Rectal smooth muscle tissue (tissue), 1 donor: ENCODE measurements around the gene CNST.
"Not testable (repeated sequence)": the region's sequence is repeated elsewhere in the genome, so short reads cannot be mapped to it uniquely, and the experiment has no call there.

Source experiments
- H3K27ac ChIP-seq: one replicate; pipeline ENCODE4 v1.7.0; 2013; ENCODE audit warnings: low read depth, low read length, inconsistent platforms
- H3K27me3 ChIP-seq: one replicate; pipeline ENCODE4 v1.7.0; 2013; ENCODE audit warnings: low read length; ENCODE audit not compliant: control insufficient read depth, insufficient read depth
- H3K36me3 ChIP-seq: one replicate; pipeline ENCODE4 v1.7.0; 2013; ENCODE audit warnings: low read length; ENCODE audit not compliant: control insufficient read depth, insufficient read depth
- H3K4me1 ChIP-seq: one replicate; pipeline ENCODE4 v1.7.0; 2013; ENCODE audit warnings: low read length; ENCODE audit not compliant: control insufficient read depth, insufficient read depth
- H3K4me3 ChIP-seq: one replicate; pipeline ENCODE4 v1.7.0; 2013; ENCODE audit warnings: low read length
- H3K9ac ChIP-seq: one replicate; pipeline ENCODE4 v1.7.0; 2013; ENCODE audit warnings: low read length

CNST gene

DNA sequence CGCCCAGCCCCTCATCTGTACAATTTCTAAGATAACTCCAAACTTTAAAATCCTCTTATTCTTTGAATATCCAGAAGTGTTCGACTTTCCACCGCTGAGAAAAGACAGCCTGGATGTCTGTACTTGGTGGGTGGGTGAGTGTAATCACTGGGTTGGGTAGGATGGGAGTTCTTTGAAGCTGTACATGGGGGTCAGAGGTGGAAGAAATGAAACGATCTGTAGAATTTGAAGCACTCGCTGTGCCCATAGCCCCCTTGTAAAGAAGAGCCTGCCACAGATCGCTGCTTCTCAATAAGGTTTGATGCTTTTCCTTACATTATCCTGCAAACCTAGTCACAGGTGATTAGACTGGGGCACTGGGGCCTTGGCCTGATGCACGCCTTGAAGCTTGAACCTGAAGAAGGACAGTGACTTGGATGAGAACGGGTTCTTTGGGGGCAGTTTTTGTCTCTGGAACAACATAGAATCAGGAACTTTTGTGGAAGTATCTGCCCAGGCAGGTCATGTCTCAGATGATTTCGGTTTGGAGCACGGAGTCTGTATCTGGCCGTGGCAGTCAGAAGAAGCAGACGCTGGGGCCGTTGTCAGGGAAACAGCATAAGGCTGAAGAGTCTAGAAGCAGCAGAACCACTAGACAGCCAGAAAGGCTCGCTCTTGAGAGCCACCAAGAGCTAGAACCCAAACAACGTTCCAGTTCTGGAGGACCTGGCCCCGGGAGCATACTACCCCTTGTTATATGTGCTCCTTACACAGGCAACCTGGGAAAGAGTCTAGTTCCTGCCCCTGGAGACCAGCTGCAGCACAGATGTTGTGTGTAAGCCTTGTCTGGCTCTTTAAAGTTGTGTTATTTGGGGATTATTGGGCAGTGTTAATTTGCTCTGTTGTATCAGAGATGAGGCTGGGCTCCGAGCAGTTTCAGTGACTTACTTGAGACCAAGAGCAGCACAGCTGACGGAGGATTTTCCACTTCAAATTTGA, 112.8 kb downstream of the CNST start:
- no peaks in the 10 kb centered on the region for H3K4me1 ChIP-seq
- H3K36me3 ChIP-seq, result no peaks in the 10 kb centered on the region
- no peak overlapping the region for H3K9ac ChIP-seq
- no peak overlapping the region for H3K27ac ChIP-seq
- H3K4me3 ChIP-seq, result no peak overlapping the region
- H3K27me3 ChIP-seq, result no peaks in the 10 kb centered on the region

GRCh38 chr1:246679794-246680177, 113.5 kb downstream of the CNST start:
- no peaks in the 10 kb centered on the region for H3K27me3 ChIP-seq
- no peaks in the 10 kb centered on the region for H3K4me1 ChIP-seq
- no peak overlapping the region for H3K4me3 ChIP-seq
- H3K36me3 ChIP-seq, result no peaks in the 10 kb centered on the region
- H3K27ac ChIP-seq, result no peak overlapping the region
- no peak overlapping the region for H3K9ac ChIP-seq

DNA sequence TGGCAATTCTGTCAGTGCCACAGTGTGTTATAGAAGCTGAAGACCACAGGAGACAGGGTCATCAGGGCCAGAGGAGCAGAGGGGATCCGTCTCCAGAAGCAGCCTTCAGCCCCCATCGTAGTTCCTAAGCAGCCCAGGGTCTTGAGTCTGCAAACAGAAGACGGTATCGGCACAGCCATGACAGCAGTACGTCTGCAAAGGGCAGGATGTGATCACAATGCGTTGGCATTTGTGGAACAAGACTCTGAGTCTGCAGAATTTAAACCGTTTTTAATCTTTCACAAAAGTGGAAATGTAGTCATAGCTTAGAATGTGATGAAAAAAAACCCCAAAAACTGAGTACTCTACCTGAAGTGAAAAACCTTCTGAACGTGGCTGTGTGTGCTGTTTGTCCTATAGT, 113.9 kb downstream of the CNST start:
- no peak overlapping the region for H3K4me3 ChIP-seq
- no peaks in the 10 kb centered on the region for H3K4me1 ChIP-seq
- no peak overlapping the region for H3K9ac ChIP-seq
- H3K27ac ChIP-seq, result no peak overlapping the region
- no peaks in the 10 kb centered on the region for H3K36me3 ChIP-seq
- no peaks in the 10 kb centered on the region for H3K27me3 ChIP-seq

GRCh38 chr1:246680696-246681130, 114.5 kb downstream of the CNST start:
- Histone ChIP-seq H3K27me3 (no peaks in the 10 kb centered on the region), H3K36me3 (no peaks in the 10 kb centered on the region), H3K4me3 (no peak overlapping the region), H3K4me1 (no peaks in the 10 kb centered on the region), H3K9ac (no peak overlapping the region), H3K27ac (no peak overlapping the region)

- H3K27me3 ChIP-seq, result no peaks in the 10 kb centered on the region
- H3K4me1 ChIP-seq, result no peaks in the 10 kb centered on the region
- H3K27ac ChIP-seq, result peak overlapping the region; percentile 63
- no peaks in the 10 kb centered on the region for H3K36me3 ChIP-seq
- H3K4me3 ChIP-seq, result no peak overlapping the region
- H3K9ac ChIP-seq, result no peak overlapping the region
Measured at GRCh38 chr1:246681900-246682895, 115.9 kb downstream of the CNST start.

- Histone ChIP-seq H3K27me3 (no peaks in the 10 kb centered on the region), H3K36me3 (no peaks in the 10 kb centered on the region), H3K27ac (no peak overlapping the region), H3K4me1 (no peaks in the 10 kb centered on the region), H3K9ac (no peak overlapping the region), H3K4me3 (no peak overlapping the region)
Measured at GRCh38 chr1:246683521-246683920, 117.3 kb downstream of the CNST start.

GRCh38 chr1:246687002-246687401, 120.7 kb downstream of the CNST start:
- no peak overlapping the region for H3K4me3 ChIP-seq
- H3K36me3 ChIP-seq, result no peaks in the 10 kb centered on the region
- peaks cover 3% of the 10 kb centered on the region for H3K4me1 ChIP-seq
- H3K27me3 ChIP-seq, result no peaks in the 10 kb centered on the region
- no peak overlapping the region for H3K9ac ChIP-seq
- no peak overlapping the region for H3K27ac ChIP-seq

DNA sequence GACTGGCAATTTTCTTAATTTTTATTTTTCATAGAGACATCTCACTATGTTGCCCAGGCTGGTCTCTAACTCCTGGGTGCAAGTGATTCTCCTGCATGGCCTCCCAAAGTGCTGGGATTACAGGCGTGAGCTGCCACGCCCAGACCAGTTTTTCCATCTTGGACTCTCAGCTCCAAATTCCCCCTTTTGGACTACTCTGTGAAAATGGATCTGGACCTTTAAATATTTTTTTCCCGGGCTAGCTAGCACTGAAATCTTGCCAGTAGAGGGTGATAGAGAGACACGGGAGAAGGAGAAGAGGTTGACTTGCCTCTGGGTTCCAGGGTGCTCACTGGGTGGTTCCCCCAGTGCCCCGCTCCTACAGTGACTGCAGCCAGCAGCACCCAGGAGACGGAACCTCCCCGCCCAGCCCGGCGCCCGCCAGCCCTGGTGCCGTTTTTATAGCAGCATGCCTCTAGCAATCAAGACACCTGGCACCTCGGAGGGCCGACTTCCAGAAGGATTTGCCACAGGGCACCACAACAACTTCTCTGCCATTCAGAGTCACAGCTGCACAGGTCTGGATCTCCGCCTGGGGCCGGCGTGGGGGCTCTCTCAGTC, 123.3 kb downstream of the CNST start:
- no peak overlapping the region for H3K9ac ChIP-seq

DNA sequence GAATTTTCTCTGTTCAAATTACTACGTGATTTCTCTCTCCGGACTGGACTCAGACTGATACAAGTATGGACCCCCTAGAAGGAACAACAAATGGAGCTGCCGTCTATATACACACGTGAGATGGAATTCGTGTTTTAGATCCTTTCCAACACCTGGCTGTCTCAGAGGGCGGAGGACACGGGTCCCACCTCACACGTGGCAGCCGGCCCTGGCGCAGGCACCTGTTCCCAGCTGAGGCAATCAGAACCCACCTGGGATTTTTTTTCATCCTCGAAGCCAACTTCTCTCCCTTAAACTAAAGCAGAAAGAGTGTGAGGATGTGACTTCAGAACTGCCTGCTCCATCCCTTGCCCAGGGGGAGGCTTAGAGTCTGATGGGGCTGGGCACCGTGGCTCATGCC, 123.8 kb downstream of the CNST start:
- no peak overlapping the region for H3K27ac ChIP-seq
- H3K4me3 ChIP-seq, result peak overlapping the region; percentile 36
- H3K36me3 ChIP-seq, result no peaks in the 10 kb centered on the region
- H3K4me1 ChIP-seq, result peaks cover 3% of the 10 kb centered on the region
- H3K9ac ChIP-seq, result no peak overlapping the region
- no peaks in the 10 kb centered on the region for H3K27me3 ChIP-seq

More for the DNA sequence above, 123.3 kb downstream of the CNST start:
- no peaks in the 10 kb centered on the region for H3K36me3 ChIP-seq
- H3K27ac ChIP-seq, result no peak overlapping the region
- H3K27me3 ChIP-seq, result no peaks in the 10 kb centered on the region
- peaks cover 3% of the 10 kb centered on the region for H3K4me1 ChIP-seq
- H3K4me3 ChIP-seq, result peak overlapping the region; percentile 36

GRCh38 chr1:246691622-246692495, 125.6 kb downstream of the CNST start:
- Histone ChIP-seq H3K36me3 (no peaks in the 10 kb centered on the region), H3K4me1 (peaks cover 3% of the 10 kb centered on the region), H3K27me3 (no peaks in the 10 kb centered on the region), H3K27ac (no peak overlapping the region), H3K9ac (no peak overlapping the region), H3K4me3 (no peak overlapping the region)

GRCh38 chr1:246694213-246694895, 128.1 kb downstream of the CNST start:
- not testable (repeated sequence) for H3K9ac ChIP-seq, H3K4me3 ChIP-seq, H3K36me3 ChIP-seq, H3K27ac ChIP-seq, H3K27me3 ChIP-seq, H3K4me1 ChIP-seq
